GM12872 (cell line): Measurements from ENCODE around the gene HTR1A.

Experiments
- CTCF ChIP-seq: IDR thresholded peaks from 3 replicates; pipeline ENCODE4 v1.5.1; 2011; ENCODE audit warnings: low read depth, mild to moderate bottlenecking, low read length, moderate library complexity; ENCODE audit not compliant: insufficient read depth

Gene HTR1A

GRCh38 chr5:63962279-63962678 is at the start of gene HTR1A:
Gene HTR1A, minus strand, starts transcription at chr5:63962445. Its CDS starts 726 bp downstream, at chr5:63961719.
- TF ChIP-seq CTCF = no peak

- TF ChIP-seq CTCF = no peak
These were observed 41.7 kb upstream of the HTR1A start for GRCh38 chr5:64003966-64004365.

GRCh38 chr5:64000096-64000495 is 37.9 kb upstream of the HTR1A start:
- TF ChIP-seq CTCF = no peak

GRCh38 chr5:63987053-63987452 is 24.8 kb upstream of the HTR1A start:
- TF ChIP-seq CTCF = no peak

- TF ChIP-seq CTCF = no peak
These were observed 19.6 kb upstream of the HTR1A start for GRCh38 chr5:63981864-63982263.

- TF ChIP-seq CTCF = no peak
These were observed 1.7 kb upstream of the HTR1A start for GRCh38 chr5:63963926-63964325.

GRCh38 chr5:63963080-63963735 is 963 bp upstream of the HTR1A start:
- TF ChIP-seq CTCF = peak; percentile 65
